Hematopoietic multipotent progenitor cell (in vitro differentiated cells): Measurements from ENCODE around the gene XAF1. TPM values are rescaled to one million over a fixed set of nuclear protein-coding genes. Genes with fewer than 3 reads are reported as not detected.
A peak's percentile ranks its signal among the peaks of the same experiment; 100 is the strongest.
"Not testable (repeated sequence)": the region's sequence is repeated elsewhere in the genome, so short reads cannot be mapped to it uniquely, and the experiment has no call there.

Experiments
- DNase-seq, 3 donors: peaks; one replicate each; pipeline ENCODE4 v3.0.0-alpha.2; 2011 to 2015; ENCODE audit warnings: low read depth in 2 of 3, low spot score in 2 of 3
- total RNA-seq: library from RNA; depleted of rRNA; stranded (reverse); fragments of >200 nt; gene quantifications from one replicate; pipeline ENCODE4 v1.2.3, GENCODE V29; 2012

The XAF1 gene
- 72.7 TPM for total RNA-seq

- DNase-seq, result peak in 2 of 3 donors; percentile 66 to 73
Measured at GRCh38 chr17:6755731-6756184, at the start of gene XAF1. XAF1 (plus strand) TSS chr17:6756046; CDS start chr17:6756079, 33 bp downstream.

- DNase-seq, result no peak
Measured at GRCh38 chr17:6706499-6706898, 49.3 kb upstream of the XAF1 start.

GRCh38 chr17:6706996-6707395, 48.9 kb upstream of the XAF1 start:
- DNase-seq, result no peak

- DNase-seq, result no peak
Measured at GRCh38 chr17:6708357-6708961, 47.4 kb upstream of the XAF1 start.

GRCh38 chr17:6710317-6710716, 45.5 kb upstream of the XAF1 start:
- no peak for DNase-seq

- DNase-seq, result no peak
Measured at GRCh38 chr17:6711081-6711674, 44.7 kb upstream of the XAF1 start.

- DNase-seq, result no peak
Measured at GRCh38 chr17:6711681-6712057, 44.2 kb upstream of the XAF1 start.

- DNase-seq, result no peak
Measured at GRCh38 chr17:6712058-6712853, 43.6 kb upstream of the XAF1 start.

GRCh38 chr17:6712854-6713129, 43.1 kb upstream of the XAF1 start:
- DNase-seq, result no peak

GRCh38 chr17:6713130-6713917, 42.5 kb upstream of the XAF1 start, which contains the start of gene SLC13A5:
SLC13A5 (minus strand) TSS chr17:6713369; CDS start chr17:6713333, 36 bp downstream.
- peak in 2 of 3 donors; percentile 77 to 79 for DNase-seq

- DNase-seq, result no peak
Measured at GRCh38 chr17:6713918-6714271, 42.0 kb upstream of the XAF1 start.

- DNase-seq, result no peak
Measured at GRCh38 chr17:6714315-6714874, 41.5 kb upstream of the XAF1 start.

- no peak for DNase-seq
Measured at GRCh38 chr17:6716736-6717135, 39.1 kb upstream of the XAF1 start.

GRCh38 chr17:6721744-6722143, 34.1 kb upstream of the XAF1 start:
- no peak for DNase-seq

GRCh38 chr17:6724009-6724408, 31.8 kb upstream of the XAF1 start:
- DNase-seq, result no peak

GRCh38 chr17:6729531-6729930, 26.3 kb upstream of the XAF1 start:
- no peak for DNase-seq

GRCh38 chr17:6746665-6747064, 9.2 kb upstream of the XAF1 start:
- not testable (repeated sequence) for DNase-seq

- no peak for DNase-seq
Measured at GRCh38 chr17:6748617-6749016, 7.2 kb upstream of the XAF1 start.

GRCh38 chr17:6749519-6749918, 6.3 kb upstream of the XAF1 start:
- DNase-seq, result peak in 1 of 3 donors; percentile 63

GRCh38 chr17:6752068-6752909, 3.6 kb upstream of the XAF1 start:
- DNase-seq, result no peak
